ENCODE data around the gene STOML1.

Gene STOML1

GRCh38 chr15:73957785-73958184, 34.3 kb downstream of the STOML1 start:
- TF ChIP-seq EZH2phosphoT487 (IDR thresholded peaks at IDR 0.05; ENCODE audit: low read length) (no peak), EZH2 (optimal IDR thresholded peaks at IDR 0.05; ENCODE audit: low read depth, low read length) (no peak), CTCF (IDR thresholded peaks at IDR 0.05; ENCODE audit: low read length) (no peak)
- Histone ChIP-seq H3K27ac (ENCODE audit: low read length) (no peak overlapping the region), H3K4me3 (ENCODE audit: low read length) (no peak overlapping the region), H3K27me3 (replicated peaks; ENCODE audit: insufficient read depth, low read length) (no peaks in the 10 kb centered on the region), H4K20me1 (ENCODE audit: insufficient read depth, low read length) (no peaks in the 10 kb centered on the region), H3K9me2 (replicated peaks; ENCODE audit: insufficient read depth, low read length) (no peaks in the 10 kb centered on the region), H3K9me3 (replicated peaks; ENCODE audit: insufficient read depth, low read length) (no peaks in the 10 kb centered on the region), H3K36me3 (replicated peaks; ENCODE audit: insufficient read depth, low read length) (no peaks in the 10 kb centered on the region), H3K4me1 (ENCODE audit: low read length) (peaks cover 11% of the 10 kb centered on the region), H3K79me2 (ENCODE audit: low read length) (no peaks in the 10 kb centered on the region), H3K9ac (ENCODE audit: low read length) (no peak overlapping the region), H2AFZ (ENCODE audit: low read length) (no peak overlapping the region), H3F3A (ENCODE audit: insufficient read depth, low read length) (peaks cover 13% of the 10 kb centered on the region), H3K4me2 (ENCODE audit: low read depth, low read length) (no peak overlapping the region)
- no peak for DNase-seq

GRCh38 chr15:73957276-73957675, 34.8 kb downstream of the STOML1 start:
- Histone ChIP-seq H3K9me2 (replicated peaks; ENCODE audit: insufficient read depth, low read length) (no peaks in the 10 kb centered on the region), H3K4me3 (ENCODE audit: low read length) (no peak overlapping the region), H3K27ac (ENCODE audit: low read length) (no peak overlapping the region), H3K27me3 (replicated peaks; ENCODE audit: insufficient read depth, low read length) (no peaks in the 10 kb centered on the region), H3K9me3 (replicated peaks; ENCODE audit: insufficient read depth, low read length) (no peaks in the 10 kb centered on the region), H2AFZ (ENCODE audit: low read length) (no peak overlapping the region), H3K79me2 (ENCODE audit: low read length) (no peaks in the 10 kb centered on the region), H3K9ac (ENCODE audit: low read length) (no peak overlapping the region), H3F3A (ENCODE audit: insufficient read depth, low read length) (peaks cover 13% of the 10 kb centered on the region), H3K36me3 (replicated peaks; ENCODE audit: insufficient read depth, low read length) (no peaks in the 10 kb centered on the region), H4K20me1 (ENCODE audit: insufficient read depth, low read length) (no peaks in the 10 kb centered on the region), H3K4me2 (ENCODE audit: low read depth, low read length) (no peak overlapping the region), H3K4me1 (ENCODE audit: low read length) (peaks cover 11% of the 10 kb centered on the region)
- DNase-seq = no peak
- TF ChIP-seq EZH2phosphoT487 (IDR thresholded peaks at IDR 0.05; ENCODE audit: low read length) (no peak), EZH2 (optimal IDR thresholded peaks at IDR 0.05; ENCODE audit: low read depth, low read length) (no peak), CTCF (IDR thresholded peaks at IDR 0.05; ENCODE audit: low read length) (no peak)

GRCh38 chr15:73956743-73957135, 35.4 kb downstream of the STOML1 start:
- Histone ChIP-seq H3K9me2 (replicated peaks; ENCODE audit: insufficient read depth, low read length) (no peaks in the 10 kb centered on the region), H3K9me3 (replicated peaks; ENCODE audit: insufficient read depth, low read length) (no peaks in the 10 kb centered on the region), H3K9ac (ENCODE audit: low read length) (no peak overlapping the region), H3K4me2 (ENCODE audit: low read depth, low read length) (no peak overlapping the region), H3K4me3 (ENCODE audit: low read length) (no peak overlapping the region), H3K79me2 (ENCODE audit: low read length) (no peaks in the 10 kb centered on the region), H3K27me3 (replicated peaks; ENCODE audit: insufficient read depth, low read length) (no peaks in the 10 kb centered on the region), H2AFZ (ENCODE audit: low read length) (no peak overlapping the region), H3F3A (ENCODE audit: insufficient read depth, low read length) (peaks cover 13% of the 10 kb centered on the region), H3K27ac (ENCODE audit: low read length) (no peak overlapping the region), H3K36me3 (replicated peaks; ENCODE audit: insufficient read depth, low read length) (no peaks in the 10 kb centered on the region), H4K20me1 (ENCODE audit: insufficient read depth, low read length) (no peaks in the 10 kb centered on the region), H3K4me1 (ENCODE audit: low read length) (peaks cover 14% of the 10 kb centered on the region)
- DNase-seq = no peak
- TF ChIP-seq CTCF (IDR thresholded peaks at IDR 0.05; ENCODE audit: low read length) (no peak), EZH2phosphoT487 (IDR thresholded peaks at IDR 0.05; ENCODE audit: low read length) (no peak), EZH2 (optimal IDR thresholded peaks at IDR 0.05; ENCODE audit: low read depth, low read length) (no peak)

Data from MM.1S (cell line).